Right atrium auricular region (tissue), 2 donors: ENCODE measurements around the gene SEMA4B. TPM values are rescaled to one million over a fixed set of nuclear protein-coding genes. Genes with fewer than 3 reads are reported as not detected.
A peak's percentile ranks its signal among the peaks of the same experiment; 100 is the strongest.

Experiments used
- DNase-seq: peaks from one replicate; pipeline ENCODE4 v3.0.0-alpha.2; 2019; ENCODE audit warnings: low spot score
- H3K27ac ChIP-seq, 2 donors: fragments of 200-600 bp; sonication (generic); 1 replicate in 1 of 2; 2 replicates in 1 of 2; pipeline ENCODE4 v1.5.1; 2016 to 2019
- H3K27me3 ChIP-seq, 2 donors: fragments of 200-600 bp; sonication (generic); one replicate each; pipeline versions ENCODE4 v1.5.1 to v1.6.0; 2017 to 2019
- H3K36me3 ChIP-seq: fragments of 200-600 bp; sonication (generic); one replicate; pipeline ENCODE4 v1.5.1; 2016
- H3K4me1 ChIP-seq, 2 donors: fragments of 200-600 bp; sonication (generic); one replicate each; pipeline versions ENCODE4 v1.5.1 to v1.6.0; 2017 to 2019
- H3K4me3 ChIP-seq, 2 donors: fragments of 200-600 bp; sonication (generic); 1 replicate in 1 of 2; 2 replicates in 1 of 2; pipeline ENCODE4 v1.5.1; 2017 to 2019; ENCODE audit warnings: mild to moderate bottlenecking in 1 of 2, moderate library complexity in 1 of 2
- H3K9me3 ChIP-seq, 2 donors: fragments of 200-600 bp; sonication (generic); one replicate each; pipeline ENCODE4 v1.5.1; 2019
- total RNA-seq, 2 donors: library from RNA; depleted of rRNA; stranded (reverse); fragments of >200 nt; gene quantifications; one replicate each; pipeline ENCODE4 v1.1.0, GENCODE V29; 2016
- TF ChIP-seq, protein P1 (sequence below), 2 donors: fragments of 200-600 bp; sonication (generic); IDR thresholded peaks; one replicate each; pipeline ENCODE4 v1.5.1; 2019; ENCODE audit warnings: antibody characterized with exemption in 2 of 2

Gene SEMA4B
- total RNA-seq, 2 donors from 2014 or later: 22.1 to 31.6 TPM

GRCh38 chr15:90200534-90201129 lies 498 bp upstream of the SEMA4B start:
- Histone ChIP-seq H3K36me3 (no peaks in the 10 kb centered on the region), H3K4me1 (peaks cover 0 to 48% of the 10 kb centered on the region in 2 donors), H3K27ac (peak overlapping the region; percentile 54 to 76), H3K27me3 (no peaks in the 10 kb centered on the region), H3K4me3 (peak overlapping the region; percentile 67 to 84), H3K9me3 (no peaks in the 10 kb centered on the region)
- TF ChIP-seq, protein P1, sequence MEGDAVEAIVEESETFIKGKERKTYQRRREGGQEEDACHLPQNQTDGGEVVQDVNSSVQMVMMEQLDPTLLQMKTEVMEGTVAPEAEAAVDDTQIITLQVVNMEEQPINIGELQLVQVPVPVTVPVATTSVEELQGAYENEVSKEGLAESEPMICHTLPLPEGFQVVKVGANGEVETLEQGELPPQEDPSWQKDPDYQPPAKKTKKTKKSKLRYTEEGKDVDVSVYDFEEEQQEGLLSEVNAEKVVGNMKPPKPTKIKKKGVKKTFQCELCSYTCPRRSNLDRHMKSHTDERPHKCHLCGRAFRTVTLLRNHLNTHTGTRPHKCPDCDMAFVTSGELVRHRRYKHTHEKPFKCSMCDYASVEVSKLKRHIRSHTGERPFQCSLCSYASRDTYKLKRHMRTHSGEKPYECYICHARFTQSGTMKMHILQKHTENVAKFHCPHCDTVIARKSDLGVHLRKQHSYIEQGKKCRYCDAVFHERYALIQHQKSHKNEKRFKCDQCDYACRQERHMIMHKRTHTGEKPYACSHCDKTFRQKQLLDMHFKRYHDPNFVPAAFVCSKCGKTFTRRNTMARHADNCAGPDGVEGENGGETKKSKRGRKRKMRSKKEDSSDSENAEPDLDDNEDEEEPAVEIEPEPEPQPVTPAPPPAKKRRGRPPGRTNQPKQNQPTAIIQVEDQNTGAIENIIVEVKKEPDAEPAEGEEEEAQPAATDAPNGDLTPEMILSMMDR (IDR thresholded peaks at IDR 0.05): no peak
- DNase-seq: no peak

DNA sequence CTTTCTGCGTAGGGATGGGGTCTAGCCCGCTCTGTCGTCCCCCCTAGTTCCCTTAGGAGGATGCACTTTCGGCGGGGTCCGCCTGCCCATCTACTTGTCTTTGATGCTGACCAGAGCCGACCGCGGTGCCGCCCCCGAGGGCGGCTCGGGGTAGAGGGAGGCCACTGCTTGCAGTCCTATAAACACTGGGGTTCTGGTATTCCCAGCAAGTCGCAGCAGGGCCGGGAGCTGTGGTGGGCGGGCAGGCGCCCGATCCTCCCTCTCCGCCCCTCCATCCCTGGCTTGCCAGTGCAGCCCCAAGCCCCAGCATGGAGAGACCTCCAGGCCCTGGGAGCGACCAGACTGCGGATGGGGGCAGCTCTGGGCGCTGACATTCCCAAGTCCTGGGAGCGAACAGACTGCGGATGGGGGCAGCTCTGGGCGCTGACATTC lies 830 bp downstream of the SEMA4B start:
- TF ChIP-seq, protein P1 (IDR thresholded peaks at IDR 0.05): no peak
- H3K4me1 ChIP-seq: peaks cover 0 to 61% of the 10 kb centered on the region in 2 donors

GRCh38 chr15:90202929-90203328 lies 1.8 kb downstream of the SEMA4B start:
- TF ChIP-seq, protein P1 (IDR thresholded peaks at IDR 0.05): no peak
- no peak overlapping the region for H3K27ac ChIP-seq
- H3K4me3 ChIP-seq: no peak overlapping the region
- peaks cover 0 to 68% of the 10 kb centered on the region in 2 donors for H3K4me1 ChIP-seq
- no peak for DNase-seq
- no peaks in the 10 kb centered on the region for H3K36me3 ChIP-seq
- H3K27me3 ChIP-seq: no peaks in the 10 kb centered on the region
- H3K9me3 ChIP-seq: no peaks in the 10 kb centered on the region

More for the DNA sequence above, 830 bp downstream of the SEMA4B start:
- DNase-seq: no peak
- Histone ChIP-seq H3K9me3 (no peaks in the 10 kb centered on the region), H3K27ac (peak overlapping the region; percentile 54 to 76), H3K4me3 (peak overlapping the region; percentile 67 to 84), H3K36me3 (no peaks in the 10 kb centered on the region), H3K27me3 (no peaks in the 10 kb centered on the region)

DNA sequence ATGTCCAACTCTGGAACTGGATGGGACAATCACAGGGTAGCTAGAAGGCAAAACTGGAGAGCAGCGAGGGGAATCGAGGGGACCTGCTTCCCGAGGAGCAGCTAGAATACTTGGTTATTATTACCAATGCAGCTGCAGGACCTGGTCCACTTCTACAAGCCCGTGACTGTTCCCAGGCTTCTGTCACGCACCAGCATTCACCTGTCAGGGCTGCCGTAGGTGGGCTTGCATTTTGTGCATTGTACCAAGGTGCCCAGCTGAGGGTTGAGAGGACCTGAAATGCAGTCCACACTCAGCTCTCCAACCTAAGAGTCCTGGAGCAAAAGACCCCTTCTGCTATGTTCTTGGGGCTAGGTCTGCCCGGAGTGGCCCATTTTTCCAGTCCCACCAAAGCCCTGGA lies 2.3 kb downstream of the SEMA4B start:
- Histone ChIP-seq H3K27ac (no peak overlapping the region), H3K4me3 (no peak overlapping the region), H3K36me3 (no peaks in the 10 kb centered on the region), H3K27me3 (no peaks in the 10 kb centered on the region), H3K4me1 (peaks cover 0 to 68% of the 10 kb centered on the region in 2 donors), H3K9me3 (no peaks in the 10 kb centered on the region)
- TF ChIP-seq, protein P1 (IDR thresholded peaks at IDR 0.05): no peak
- DNase-seq: no peak

- no peaks in the 10 kb centered on the region for H3K9me3 ChIP-seq
- H3K27me3 ChIP-seq: no peaks in the 10 kb centered on the region
- H3K27ac ChIP-seq: no peak overlapping the region
- no peak overlapping the region for H3K4me3 ChIP-seq
- TF ChIP-seq, protein P1 (IDR thresholded peaks at IDR 0.05): no peak
- no peak for DNase-seq
- peaks cover 0 to 68% of the 10 kb centered on the region in 2 donors for H3K4me1 ChIP-seq
- H3K36me3 ChIP-seq: peaks cover 3% of the 10 kb centered on the region
Measured at GRCh38 chr15:90203922-90204321, 2.8 kb downstream of the SEMA4B start.
